Measurements from ENCODE around the gene KDM4B.
"Not testable (repeated sequence)": the region's sequence is repeated elsewhere in the genome, so short reads cannot be mapped to it uniquely, and the experiment has no call there.

Gene KDM4B

GRCh38 chr19:5147074-5147977, 178.4 kb downstream of the KDM4B start:
- DNase-seq (ENCODE audit: low read depth in 1 of 2, low spot score in 1 of 2) = no peak

DNA sequence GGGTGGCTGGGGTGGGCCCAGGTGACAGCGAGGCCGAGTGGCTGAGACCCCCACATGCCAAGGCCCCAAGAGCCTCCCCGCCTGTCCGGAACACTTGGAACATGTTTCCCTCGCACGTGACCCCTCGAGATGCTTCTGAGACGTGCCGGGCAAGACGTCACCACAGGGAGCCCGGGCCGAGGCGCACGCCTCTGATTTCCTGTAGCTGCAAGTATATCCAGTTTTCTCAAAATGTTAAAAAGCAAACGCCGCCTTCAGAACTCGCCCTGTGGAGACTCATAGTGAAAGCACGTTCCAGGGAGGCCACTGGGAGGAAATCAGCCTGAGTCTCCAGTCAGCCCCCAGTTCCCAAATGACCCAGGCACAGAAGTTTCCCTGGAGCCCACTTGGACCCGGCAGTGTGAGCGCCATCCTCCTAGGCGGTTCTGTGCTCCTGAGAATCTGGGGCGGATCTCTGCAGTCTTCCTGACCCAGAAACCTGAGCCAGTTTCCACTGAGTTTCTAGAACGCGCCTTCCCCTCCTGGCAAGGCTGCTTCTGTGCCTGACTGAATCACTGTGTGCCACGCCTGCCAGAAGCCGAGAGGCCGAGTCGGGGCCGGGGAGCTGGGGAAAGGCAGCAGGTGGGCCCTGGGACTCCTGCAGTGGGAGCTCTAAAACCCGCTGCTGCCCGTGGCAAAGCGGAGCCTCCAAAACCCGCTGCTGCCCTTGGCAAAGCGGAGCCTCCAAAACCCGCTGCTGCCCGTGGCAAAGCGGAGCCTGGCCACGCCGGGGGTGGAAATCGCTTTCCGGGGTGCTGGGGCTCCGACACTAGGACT, 179.3 kb downstream of the KDM4B start:
- no peak for DNase-seq (ENCODE audit: low read depth in 1 of 2, low spot score in 1 of 2)

DNA sequence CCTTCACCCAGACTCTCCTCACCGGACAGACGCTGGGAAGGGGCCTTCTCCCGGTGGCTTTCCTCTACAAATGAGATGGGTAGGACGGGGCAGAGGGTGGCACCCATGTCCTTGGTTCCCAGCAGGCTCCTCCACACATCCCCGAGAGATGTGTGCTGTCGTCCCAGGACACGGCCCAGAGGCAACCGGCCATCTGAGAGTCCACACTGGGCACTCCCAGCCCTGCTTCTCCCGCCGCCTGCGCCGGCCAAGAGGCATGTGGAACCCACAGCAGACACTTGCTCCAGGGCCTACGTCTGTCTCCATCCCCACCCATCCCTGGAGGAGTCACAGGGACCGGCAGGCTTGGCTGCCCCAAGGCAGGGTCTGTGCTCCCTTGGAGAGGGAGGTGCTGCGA, 179.9 kb downstream of the KDM4B start:
- DNase-seq (ENCODE audit: low read depth in 1 of 2, low spot score in 1 of 2) = no peak

GRCh38 chr19:5149508-5149907, 180.6 kb downstream of the KDM4B start:
- no peak for DNase-seq (ENCODE audit: low read depth in 1 of 2, low spot score in 1 of 2)

DNA sequence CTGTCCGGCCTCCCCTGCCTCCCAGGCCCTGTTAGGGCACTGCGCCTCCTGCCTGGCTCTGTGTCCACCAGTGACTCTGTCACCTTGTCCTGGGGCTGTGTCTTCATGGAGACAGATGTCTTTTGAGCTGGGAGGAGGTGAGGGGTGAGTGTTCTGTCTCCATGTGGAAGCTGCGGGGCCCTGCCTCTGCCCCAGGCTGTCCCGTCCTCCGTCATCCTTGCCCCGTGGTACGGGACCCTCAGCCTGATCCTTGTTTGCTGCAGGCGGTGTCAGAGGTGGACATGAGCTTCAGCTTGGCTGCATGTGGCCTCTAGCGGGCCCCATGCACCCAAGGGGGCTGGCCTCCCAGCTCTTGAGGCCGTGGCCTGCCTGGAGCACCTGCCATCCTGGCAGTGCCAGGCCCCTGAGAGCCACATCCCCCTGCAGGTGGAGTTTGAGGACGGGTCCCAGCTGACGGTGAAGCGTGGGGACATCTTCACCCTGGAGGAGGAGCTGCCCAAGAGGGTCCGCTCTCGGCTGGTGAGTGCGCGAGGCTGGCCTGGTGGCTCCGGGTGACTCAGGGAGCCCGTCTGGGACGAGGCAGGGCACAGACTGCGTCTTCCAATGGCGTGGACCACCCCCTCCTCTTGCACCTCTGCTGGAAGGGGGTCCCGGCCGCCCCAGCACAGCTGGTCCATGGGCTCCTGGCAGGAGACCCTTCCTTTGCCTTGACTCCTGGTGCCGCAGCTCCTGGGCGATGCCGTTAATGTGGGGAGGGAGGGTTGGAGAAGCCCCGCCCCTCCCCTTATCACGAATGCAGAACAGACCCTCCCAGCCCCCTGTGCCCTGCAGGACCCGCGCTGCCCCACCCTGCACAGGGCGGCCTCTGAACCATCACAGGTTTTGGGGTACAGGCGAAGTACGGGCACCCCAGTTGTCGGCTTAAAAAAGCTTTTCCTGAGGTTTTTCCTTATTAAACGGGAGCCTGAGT, 181.3 kb downstream of the KDM4B start:
- no peak for DNase-seq (ENCODE audit: low read depth in 1 of 2, low spot score in 1 of 2)

DNA sequence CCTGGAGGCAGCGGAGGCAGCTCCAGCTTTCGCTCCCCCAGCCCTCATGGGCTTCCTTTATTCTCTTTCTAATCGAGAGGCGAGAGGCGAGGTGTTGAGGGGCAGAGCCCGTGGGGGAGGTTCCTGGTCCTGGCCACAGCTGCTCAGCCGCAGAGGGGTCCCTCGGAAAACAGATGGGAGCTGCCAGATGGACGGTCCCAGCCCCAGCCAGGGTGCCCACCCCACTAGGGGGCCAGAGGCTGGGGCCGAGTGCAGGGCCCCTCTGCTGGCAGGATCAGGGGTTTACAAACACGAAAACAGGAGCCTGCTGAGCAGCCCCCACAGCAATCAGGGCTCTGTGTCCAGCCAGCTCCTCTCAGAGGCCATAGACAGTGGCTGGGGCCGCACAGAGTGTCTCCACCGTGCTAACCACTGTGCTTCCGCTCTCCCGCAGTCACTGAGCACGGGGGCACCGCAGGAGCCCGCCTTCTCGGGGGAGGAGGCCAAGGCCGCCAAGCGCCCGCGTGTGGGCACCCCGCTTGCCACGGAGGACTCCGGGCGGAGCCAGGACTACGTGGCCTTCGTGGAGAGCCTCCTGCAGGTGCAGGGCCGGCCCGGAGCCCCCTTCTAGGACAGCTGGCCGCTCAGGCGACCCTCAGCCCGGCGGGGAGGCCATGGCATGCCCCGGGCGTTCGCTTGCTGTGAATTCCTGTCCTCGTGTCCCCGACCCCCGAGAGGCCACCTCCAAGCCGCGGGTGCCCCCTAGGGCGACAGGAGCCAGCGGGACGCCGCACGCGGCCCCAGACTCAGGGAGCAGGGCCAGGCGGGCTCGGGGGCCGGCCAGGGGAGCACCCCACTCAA, 182.2 kb downstream of the KDM4B start:
- DNase-seq (ENCODE audit: low read depth in 1 of 2, low spot score in 1 of 2) = no peak

DNA sequence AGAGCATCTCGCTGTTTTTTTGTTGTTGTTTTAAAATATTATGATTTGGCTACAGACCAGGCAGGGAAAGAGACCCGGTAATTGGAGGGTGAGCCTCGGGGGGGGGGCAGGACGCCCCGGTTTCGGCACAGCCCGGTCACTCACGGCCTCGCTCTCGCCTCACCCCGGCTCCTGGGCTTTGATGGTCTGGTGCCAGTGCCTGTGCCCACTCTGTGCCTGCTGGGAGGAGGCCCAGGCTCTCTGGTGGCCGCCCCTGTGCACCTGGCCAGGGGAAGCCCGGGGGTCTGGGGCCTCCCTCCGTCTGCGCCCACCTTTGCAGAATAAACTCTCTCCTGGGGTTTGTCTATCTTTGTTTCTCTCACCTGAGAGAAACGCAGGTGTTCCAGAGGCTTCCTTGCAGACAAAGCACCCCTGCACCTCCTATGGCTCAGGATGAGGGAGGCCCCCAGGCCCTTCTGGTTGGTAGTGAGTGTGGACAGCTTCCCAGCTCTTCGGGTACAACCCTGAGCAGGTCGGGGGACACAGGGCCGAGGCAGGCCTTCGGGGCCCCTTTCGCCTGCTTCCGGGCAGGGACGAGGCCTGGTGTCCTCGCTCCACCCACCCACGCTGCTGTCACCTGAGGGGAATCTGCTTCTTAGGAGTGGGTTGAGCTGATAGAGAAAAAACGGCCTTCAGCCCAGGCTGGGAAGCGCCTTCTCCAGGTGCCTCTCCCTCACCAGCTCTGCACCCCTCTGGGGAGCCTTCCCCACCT, 183.3 kb downstream of the KDM4B start:
- no peak for DNase-seq (ENCODE audit: low read depth in 1 of 2, low spot score in 1 of 2)

DNA sequence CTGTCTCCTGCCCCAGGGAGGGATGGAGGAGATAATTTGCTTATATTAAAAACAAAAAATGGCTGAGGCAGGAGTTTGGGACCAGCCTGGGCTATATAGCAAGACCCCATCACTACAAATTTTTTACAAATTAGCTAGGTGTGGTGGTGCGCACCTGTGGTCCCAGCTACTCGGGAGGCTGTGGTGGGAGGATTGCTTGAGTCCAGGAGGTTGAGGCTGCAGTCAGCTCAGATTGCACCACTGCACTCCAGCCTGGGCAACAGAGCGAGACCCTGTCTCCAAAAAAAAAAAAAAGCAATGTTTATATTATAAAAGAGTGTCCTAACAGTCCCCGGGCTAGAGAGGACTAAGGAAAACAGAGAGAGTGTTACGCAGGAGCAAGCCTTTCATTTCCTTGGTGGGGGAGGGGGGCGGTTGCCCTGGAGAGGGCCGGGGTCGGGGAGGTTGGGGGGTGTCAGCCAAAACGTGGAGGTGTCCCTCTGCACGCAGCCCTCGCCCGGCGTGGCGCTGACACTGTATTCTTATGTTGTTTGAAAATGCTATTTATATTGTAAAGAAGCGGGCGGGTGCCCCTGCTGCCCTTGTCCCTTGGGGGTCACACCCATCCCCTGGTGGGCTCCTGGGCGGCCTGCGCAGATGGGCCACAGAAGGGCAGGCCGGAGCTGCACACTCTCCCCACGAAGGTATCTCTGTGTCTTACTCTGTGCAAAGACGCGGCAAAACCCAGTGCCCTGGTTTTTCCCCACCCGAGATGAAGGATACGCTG, 184.0 kb downstream of the KDM4B start:
- no peak for DNase-seq (ENCODE audit: low read depth in 1 of 2, low spot score in 1 of 2)

- DNase-seq (ENCODE audit: low read depth in 1 of 2, low spot score in 1 of 2) = no peak
These were observed 184.8 kb downstream of the KDM4B start for GRCh38 chr19:5153601-5154128.

DNA sequence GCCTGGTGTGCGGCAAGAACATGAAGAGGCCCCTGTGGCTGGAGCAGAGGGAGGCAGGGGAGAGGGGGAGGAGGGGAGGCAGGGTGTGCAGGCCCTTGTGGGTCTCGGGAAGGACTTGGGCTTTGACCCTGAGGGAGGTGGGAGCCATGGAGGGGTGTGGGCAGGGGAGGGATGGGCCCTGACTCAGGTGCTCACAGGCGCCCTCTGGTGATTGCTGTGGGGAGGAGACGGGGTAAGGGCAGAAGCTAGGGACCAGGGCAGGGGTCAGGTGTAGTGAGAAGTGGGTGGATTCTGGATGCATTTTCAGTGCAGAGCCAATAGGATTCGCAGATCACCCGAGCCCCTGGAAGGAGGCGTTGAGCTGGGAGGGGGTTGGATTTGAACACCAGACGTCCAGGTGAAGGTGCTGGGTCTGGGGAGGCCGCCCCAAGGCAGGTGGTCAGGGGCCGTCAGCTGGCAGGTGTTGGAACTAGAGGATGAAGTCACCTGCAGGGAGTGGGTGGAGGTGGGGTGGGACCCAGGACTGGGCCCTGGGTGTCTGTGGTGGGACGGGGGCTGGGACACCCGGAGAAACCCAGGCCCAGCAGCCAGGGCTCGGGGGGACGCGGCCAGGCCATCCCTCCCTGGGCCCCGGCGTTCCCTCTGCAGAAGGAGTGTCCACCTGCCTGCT, 185.4 kb downstream of the KDM4B start:
- DNase-seq (ENCODE audit: low read depth in 1 of 2, low spot score in 1 of 2) = no peak

DNA sequence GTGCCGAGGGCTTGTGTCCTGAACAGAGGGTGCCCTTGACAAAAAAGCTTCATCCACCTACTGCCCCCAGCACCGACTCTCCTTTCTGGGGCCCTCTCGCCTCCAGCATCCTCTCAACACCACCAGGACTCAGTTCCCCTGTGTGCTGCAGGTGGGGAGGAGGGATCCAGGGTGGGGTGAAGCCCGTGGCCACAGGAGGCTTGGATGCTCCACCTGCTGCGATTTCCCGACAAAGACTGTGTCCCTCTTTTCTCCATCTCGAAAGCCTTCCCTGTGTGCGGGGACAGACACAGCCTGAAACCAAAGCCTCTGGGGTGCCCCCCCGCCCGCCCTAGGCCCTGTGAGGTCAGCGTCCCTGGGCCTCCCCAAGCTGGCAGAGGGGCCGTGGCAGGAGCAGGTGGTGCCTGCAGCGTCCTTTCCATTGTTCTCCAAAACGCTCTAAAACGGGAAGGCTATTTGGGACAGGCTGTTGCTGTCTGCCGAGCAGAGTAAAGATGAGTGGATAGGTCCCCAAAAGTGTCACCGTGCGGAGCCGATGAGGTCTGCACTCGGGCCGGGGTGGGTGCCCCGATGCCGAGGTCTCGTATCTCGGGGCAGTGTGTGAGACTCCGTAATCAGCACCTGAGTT, 186.0 kb downstream of the KDM4B start:
- no peak for DNase-seq (ENCODE audit: low read depth in 1 of 2, low spot score in 1 of 2)

- DNase-seq (ENCODE audit: low read depth in 1 of 2, low spot score in 1 of 2) = no peak
These were observed 186.8 kb downstream of the KDM4B start for GRCh38 chr19:5155586-5156210.

DNA sequence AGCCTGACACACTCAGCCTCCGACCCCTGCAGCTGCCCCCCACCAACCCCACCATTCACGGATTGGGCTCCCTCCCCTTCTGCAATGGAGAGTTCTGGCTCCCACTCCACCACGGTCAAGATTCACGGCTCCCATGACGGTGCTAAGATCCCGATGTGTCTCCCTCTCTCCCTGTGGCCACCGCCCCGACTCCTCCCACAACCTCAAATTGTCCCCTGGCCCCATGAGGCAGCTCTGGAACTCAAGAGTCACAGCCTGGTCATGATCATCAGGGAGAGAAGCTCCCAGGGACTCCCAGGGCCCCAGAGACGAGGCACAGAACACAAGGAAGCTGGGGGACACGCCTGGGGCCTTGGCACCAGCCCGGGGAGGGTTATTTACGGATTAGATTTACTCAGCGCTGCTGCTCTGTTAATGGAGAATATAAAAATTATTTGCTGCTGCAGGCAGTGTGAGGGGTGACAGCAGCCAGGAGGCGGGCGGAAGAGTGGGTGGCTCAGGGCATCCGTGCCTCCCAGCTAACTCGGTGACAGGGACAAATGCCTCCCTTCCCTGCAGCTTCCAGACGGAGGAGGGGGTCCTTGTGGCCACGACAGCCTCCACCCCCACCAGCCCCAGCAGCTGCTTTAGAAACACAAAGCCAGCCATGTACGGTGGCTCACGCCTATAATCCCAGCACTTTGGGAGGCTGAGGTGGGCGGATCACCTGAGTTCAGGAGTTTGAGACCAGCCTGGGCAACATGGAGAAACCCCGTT, 187.5 kb downstream of the KDM4B start:
- no peak for DNase-seq (ENCODE audit: low read depth in 1 of 2, low spot score in 1 of 2)

GRCh38 chr19:5157186-5157585, 188.3 kb downstream of the KDM4B start:
- no peak for DNase-seq (ENCODE audit: low read depth in 1 of 2, low spot score in 1 of 2)

- DNase-seq (ENCODE audit: low read depth in 1 of 2, low spot score in 1 of 2) = not testable (repeated sequence)
These were observed 189.7 kb downstream of the KDM4B start for GRCh38 chr19:5158549-5159134.

Data from activated T-helper 1 cell treated with anti-CD3 and anti-CD28 coated beads, Interleukin-2, amount 50 U/mL, for 16 hours (primary cell).